AG09309 (cell line): ENCODE measurements around the gene SLC2A13.

ENCODE experiments used
- DNase-seq: peaks from one replicate; pipeline ENCODE4 v3.0.0-alpha.2; 2010; ENCODE audit warnings: low read depth
- H3K4me3 ChIP-seq: 2 replicates; pipeline ENCODE4 v1.5.1; 2011; ENCODE audit warnings: mild to moderate bottlenecking, low read depth, low read length, moderate library complexity; ENCODE audit not compliant: control insufficient read depth
- TF ChIP-seq, protein P1 (sequence below): IDR thresholded peaks from 2 replicates; pipeline ENCODE4 v1.5.1; 2011; ENCODE audit warnings: mild to moderate bottlenecking, low read depth, low read length, inconsistent platforms; ENCODE audit not compliant: insufficient read depth, control insufficient read depth; ENCODE audit errors: missing control alignments

Gene SLC2A13

DNA sequence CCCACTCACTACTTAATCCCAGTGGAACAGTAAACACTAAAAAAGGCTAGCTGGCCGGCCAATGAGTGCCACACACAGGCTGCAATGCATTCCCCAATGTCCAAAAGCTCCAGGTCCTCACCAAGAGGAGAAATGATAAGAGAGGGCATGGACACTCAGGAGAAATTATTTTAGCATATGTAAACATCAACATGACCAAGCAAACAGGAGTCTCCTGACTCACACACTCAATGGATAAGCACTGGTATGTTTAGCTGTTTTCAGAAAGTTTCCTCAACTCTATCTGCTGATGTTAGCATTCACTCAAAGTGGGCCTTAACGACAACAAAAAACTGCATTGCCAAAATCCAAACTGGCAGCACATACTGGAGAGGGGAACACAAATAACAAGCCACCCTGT lies 105.0 kb downstream of the SLC2A13 start:
- H3K4me3 ChIP-seq, result no peak overlapping the region
- no peak for DNase-seq
- TF ChIP-seq, protein P1, sequence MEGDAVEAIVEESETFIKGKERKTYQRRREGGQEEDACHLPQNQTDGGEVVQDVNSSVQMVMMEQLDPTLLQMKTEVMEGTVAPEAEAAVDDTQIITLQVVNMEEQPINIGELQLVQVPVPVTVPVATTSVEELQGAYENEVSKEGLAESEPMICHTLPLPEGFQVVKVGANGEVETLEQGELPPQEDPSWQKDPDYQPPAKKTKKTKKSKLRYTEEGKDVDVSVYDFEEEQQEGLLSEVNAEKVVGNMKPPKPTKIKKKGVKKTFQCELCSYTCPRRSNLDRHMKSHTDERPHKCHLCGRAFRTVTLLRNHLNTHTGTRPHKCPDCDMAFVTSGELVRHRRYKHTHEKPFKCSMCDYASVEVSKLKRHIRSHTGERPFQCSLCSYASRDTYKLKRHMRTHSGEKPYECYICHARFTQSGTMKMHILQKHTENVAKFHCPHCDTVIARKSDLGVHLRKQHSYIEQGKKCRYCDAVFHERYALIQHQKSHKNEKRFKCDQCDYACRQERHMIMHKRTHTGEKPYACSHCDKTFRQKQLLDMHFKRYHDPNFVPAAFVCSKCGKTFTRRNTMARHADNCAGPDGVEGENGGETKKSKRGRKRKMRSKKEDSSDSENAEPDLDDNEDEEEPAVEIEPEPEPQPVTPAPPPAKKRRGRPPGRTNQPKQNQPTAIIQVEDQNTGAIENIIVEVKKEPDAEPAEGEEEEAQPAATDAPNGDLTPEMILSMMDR, result no peak

DNA sequence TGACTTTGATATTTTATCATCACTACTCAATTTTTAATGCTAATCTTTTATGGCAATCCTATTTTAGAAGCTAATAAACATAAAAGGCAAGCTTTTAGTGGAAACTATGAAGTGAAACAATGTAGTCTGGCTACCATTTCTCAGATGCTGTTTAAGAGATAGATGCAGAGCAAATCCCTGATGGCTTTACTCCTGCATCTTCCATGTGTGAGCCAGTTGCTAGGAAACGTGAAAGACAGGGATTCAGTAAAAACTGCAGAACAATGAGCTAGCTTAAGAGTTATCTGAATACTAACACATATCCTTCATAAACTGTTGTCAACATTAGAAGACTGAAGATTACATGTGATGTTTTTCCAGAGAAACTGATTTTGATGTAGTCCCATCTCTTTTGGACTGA lies 112.6 kb downstream of the SLC2A13 start:
- no peak for DNase-seq
- TF ChIP-seq, protein P1, result no peak
- no peak overlapping the region for H3K4me3 ChIP-seq

DNA sequence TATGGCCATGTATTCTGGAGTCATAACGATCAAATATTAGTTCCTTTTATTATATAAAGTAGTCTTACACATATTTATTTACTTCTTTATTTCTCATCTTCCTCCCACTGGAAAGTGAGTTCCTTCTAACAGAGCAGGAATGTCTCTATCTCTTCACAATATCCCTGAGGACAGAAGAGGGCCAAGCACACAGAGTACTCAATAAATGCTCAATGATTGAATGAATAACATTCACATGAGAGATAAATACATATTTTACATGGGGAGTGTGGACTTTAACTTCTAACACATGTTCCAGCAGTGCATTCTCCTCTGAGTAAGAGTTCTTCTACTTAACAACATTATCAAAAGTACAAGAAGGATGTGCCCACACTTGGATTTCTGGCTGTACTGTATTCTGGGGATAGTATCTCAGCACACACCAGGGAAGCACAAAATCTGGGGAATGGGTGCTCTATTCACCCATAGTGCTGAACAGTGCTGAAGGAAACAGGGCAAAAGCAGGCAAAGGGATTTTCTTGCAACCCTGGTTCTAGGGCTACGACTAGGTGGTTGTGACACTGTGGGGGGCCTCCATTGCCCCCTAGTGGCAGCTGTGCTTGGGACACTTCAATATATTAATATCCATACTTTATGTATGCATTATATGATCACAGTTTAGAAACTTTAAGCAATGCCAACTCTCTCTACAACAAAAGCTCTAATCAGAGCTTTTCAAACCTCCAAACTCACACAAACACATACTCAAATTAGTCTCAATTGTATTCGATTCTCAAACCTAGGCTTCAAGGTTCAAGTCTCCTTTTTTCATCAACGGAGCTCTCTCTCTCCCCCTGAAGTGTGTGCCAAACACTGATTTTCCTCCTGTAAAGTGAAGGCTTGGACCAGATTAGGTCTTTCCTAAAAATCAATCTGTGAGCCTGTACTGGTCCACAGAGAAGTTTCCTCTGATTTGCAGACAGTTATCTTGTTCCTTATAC lies 115.5 kb downstream of the SLC2A13 start:
- TF ChIP-seq, protein P1, result peak; percentile 89
- H3K4me3 ChIP-seq, result no peak overlapping the region
- DNase-seq, result peak; percentile 4

DNA sequence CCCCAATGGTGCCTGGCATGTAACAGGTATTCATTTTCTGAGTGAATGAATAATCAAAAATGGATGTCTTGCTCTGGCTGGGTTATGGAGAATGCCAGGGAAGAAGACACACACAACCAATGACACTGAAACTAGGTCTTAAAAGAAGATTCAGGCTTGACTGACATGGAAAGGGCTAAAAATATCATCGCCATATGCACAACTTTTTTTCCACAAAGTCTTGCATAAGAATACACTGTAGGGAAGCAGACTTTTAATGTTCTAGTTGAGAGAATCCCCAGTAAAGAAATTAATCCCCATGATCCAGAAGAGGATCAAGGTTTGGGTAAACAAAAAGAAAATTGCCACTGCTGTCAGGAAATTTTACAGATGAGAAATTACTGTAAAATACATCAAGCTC lies 116.4 kb downstream of the SLC2A13 start:
- no peak for DNase-seq
- TF ChIP-seq, protein P1, result no peak

DNA sequence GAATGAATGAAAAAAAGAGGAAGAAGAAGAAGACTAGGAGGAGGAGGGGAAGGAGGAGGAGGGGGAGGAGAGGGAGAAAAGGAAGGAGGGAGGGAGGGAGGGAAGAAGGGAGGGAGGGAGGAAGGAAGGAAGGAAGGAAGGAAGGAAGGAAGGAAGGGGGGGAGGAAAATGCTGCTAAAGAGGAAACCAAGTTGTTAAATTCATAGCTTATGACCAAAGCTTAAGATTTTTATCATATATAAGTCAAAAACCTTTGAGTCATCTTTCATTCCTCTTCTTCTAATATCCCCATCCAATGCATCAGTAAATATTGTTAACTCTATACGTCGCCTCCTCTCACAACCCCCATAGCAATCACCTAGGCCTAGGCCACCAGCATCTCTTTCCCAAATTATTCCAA lies 117.3 kb downstream of the SLC2A13 start:
- TF ChIP-seq, protein P1, result no peak
- no peak overlapping the region for H3K4me3 ChIP-seq
- DNase-seq, result no peak

More for the DNA sequence above, 116.4 kb downstream of the SLC2A13 start:
- no peak overlapping the region for H3K4me3 ChIP-seq

DNA sequence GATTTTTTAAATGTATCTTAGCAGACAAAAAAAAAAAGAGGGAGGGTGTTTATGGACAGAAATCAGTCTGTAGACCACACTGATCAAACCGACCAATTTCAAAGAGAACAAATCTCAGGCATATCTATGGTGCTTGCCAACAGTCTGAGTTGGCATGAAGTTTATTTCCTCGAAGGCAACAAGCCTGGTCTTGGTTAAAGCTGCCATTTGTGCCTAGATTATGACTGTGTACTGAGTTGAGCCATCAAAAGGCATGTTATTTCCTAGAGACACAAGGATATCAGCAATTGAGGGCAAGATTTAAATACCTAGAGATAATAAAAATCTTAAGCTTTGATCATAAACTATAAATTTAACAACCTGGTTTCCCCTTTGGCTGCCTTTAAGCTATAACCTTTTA lies 119.2 kb downstream of the SLC2A13 start:
- no peak overlapping the region for H3K4me3 ChIP-seq
- TF ChIP-seq, protein P1, result no peak
- DNase-seq, result no peak

DNA sequence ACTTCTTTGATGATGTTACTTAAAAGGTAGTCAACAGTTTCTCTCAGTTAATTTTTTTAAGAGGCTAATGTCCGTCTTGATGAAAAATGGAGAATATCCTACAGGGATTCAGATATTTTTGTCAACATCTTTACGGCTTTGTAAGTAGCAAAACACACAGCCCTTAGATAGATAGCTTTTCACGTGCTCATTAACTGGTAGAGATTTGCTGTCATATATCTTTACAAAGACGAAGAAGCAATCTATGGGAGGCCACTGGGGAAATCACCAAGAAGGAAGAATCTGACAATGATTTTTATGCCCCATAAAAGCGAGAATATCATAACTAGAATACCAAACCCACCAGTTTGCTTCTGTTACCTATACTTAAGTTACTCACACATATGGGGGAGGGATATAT lies 121.2 kb downstream of the SLC2A13 start:
- TF ChIP-seq, protein P1, result no peak
- no peak for DNase-seq
- H3K4me3 ChIP-seq, result no peak overlapping the region
